ENCODE results near the gene NPHS2.

- TF ChIP-seq CTCF (IDR thresholded peaks at IDR 0.05) (no peak), POLR2AphosphoS5 (IDR thresholded peaks at IDR 0.05; ENCODE audit: low read depth, low read length) (no peak)
Measured at GRCh38 chr1:179576509-179576908, 761 bp upstream of the NPHS2 start.
